ENCODE data around the gene ATP6V1F. TPM values are rescaled to one million over a fixed set of nuclear protein-coding genes. Genes with fewer than 3 reads are reported as not detected.

The ATP6V1F gene
- total RNA-seq, 1 donor from 2014 or later: 119 TPM

GRCh38 chr7:128884561-128885369, 22.1 kb downstream of the ATP6V1F start:
- intact Hi-C loops (cut with DNase I): no loop called here
- H3K27ac ChIP-seq: no peak overlapping the region
- H3K4me1 ChIP-seq: no peaks in the 10 kb centered on the region
- TF ChIP-seq POLR2A (IDR thresholded peaks at IDR 0.05) (no peak), CTCF (IDR thresholded peaks at IDR 0.05) (no peak), POLR2AphosphoS5 (IDR thresholded peaks at IDR 0.05; ENCODE audit: insufficient read depth in 1 of 2, low read depth in 1 of 2) (no peak)
- no peaks in the 10 kb centered on the region for H3K36me3 ChIP-seq
- no peaks in the 10 kb centered on the region for H3K27me3 ChIP-seq
- DNase-seq (ENCODE audit: extremely low spot score in 2 of 2): no peak
- H3K9me3 ChIP-seq: no peaks in the 10 kb centered on the region
- H3K4me3 ChIP-seq: no peak overlapping the region

- intact Hi-C loops (cut with DNase I): no loop called here
- Histone ChIP-seq H3K27me3 (no peaks in the 10 kb centered on the region), H3K36me3 (no peaks in the 10 kb centered on the region), H3K27ac (no peak overlapping the region), H3K4me3 (no peak overlapping the region), H3K9me3 (no peaks in the 10 kb centered on the region), H3K4me1 (no peaks in the 10 kb centered on the region)
- no peak for DNase-seq (ENCODE audit: extremely low spot score in 2 of 2)
- TF ChIP-seq POLR2AphosphoS5 (IDR thresholded peaks at IDR 0.05; ENCODE audit: insufficient read depth in 1 of 2, low read depth in 1 of 2) (no peak), POLR2A (IDR thresholded peaks at IDR 0.05) (no peak), CTCF (IDR thresholded peaks at IDR 0.05) (no peak)
Observed at GRCh38 chr7:128885370-128886187, 22.9 kb downstream of the ATP6V1F start.

GRCh38 chr7:128886391-128887168, 23.9 kb downstream of the ATP6V1F start:
- Histone ChIP-seq H3K9me3 (no peaks in the 10 kb centered on the region), H3K27me3 (no peaks in the 10 kb centered on the region), H3K36me3 (no peaks in the 10 kb centered on the region), H3K4me1 (peaks cover 6% of the 10 kb centered on the region), H3K27ac (no peak overlapping the region), H3K4me3 (no peak overlapping the region)
- intact Hi-C loops (cut with DNase I): no loop called here
- TF ChIP-seq POLR2A (IDR thresholded peaks at IDR 0.05) (no peak), CTCF (IDR thresholded peaks at IDR 0.05) (no peak), POLR2AphosphoS5 (IDR thresholded peaks at IDR 0.05; ENCODE audit: insufficient read depth in 1 of 2, low read depth in 1 of 2) (no peak)
- DNase-seq (ENCODE audit: extremely low spot score in 2 of 2): no peak

- H3K4me1 ChIP-seq: peaks cover 15% of the 10 kb centered on the region
- intact Hi-C loops (cut with DNase I): no loop called here
- no peaks in the 10 kb centered on the region for H3K9me3 ChIP-seq
- no peaks in the 10 kb centered on the region for H3K27me3 ChIP-seq
- no peak overlapping the region for H3K4me3 ChIP-seq
- DNase-seq (ENCODE audit: extremely low spot score in 2 of 2): no peak
- no peaks in the 10 kb centered on the region for H3K36me3 ChIP-seq
- TF ChIP-seq POLR2AphosphoS5 (IDR thresholded peaks at IDR 0.05; ENCODE audit: insufficient read depth in 1 of 2, low read depth in 1 of 2) (no peak), POLR2A (IDR thresholded peaks at IDR 0.05) (no peak), CTCF (IDR thresholded peaks at IDR 0.05) (no peak)
- no peak overlapping the region for H3K27ac ChIP-seq
Observed at GRCh38 chr7:128887169-128888038, 24.7 kb downstream of the ATP6V1F start.
